ENCODE results near the gene NRG4.

GRCh38 chr15:75982468-75982867 lies 29.8 kb downstream of the NRG4 start:
- no peak for TF ChIP-seq EZH2 (IDR thresholded peaks at IDR 0.05)
- no peak for TF ChIP-seq CTCF (IDR thresholded peaks at IDR 0.05)
